H54 (cell line): Measurements from ENCODE around the gene METTL5.

ENCODE experiments used
- DNase-seq: peaks from one replicate; pipeline ENCODE4 v3.0.0; 2011; ENCODE audit warnings: low spot score, mixed read lengths; ENCODE audit not compliant: insufficient read length
- FAIRE-seq: peaks from 3 replicates; lab custom pipeline; 2011; peaks lifted over from hg19 to GRCh38; lab: Jason Lieb, UNC
- POLR2A ChIP-seq: IDR thresholded peaks from 2 replicates; pipeline ENCODE4 v1.6.1; 2011; ENCODE audit warnings: low read depth, mild to moderate bottlenecking, low read length

The METTL5 gene

DNA sequence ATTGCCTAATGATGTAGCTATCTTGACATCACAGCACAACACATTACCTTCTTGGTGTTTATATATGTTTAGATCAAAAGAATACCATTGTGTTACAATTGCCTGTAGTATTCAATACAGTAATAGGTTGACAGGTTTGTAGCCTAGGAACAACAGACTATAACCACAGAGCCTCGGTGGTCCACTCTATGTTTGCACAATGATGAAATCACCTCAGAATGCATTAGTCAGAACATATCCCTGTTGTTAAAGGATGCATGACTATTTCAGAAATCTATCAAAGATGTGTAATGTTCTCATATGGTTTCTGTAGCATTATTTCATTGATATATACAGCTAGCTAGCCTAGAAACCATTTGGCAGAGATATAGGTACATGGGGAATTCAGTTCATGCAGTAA is 8.9 kb downstream of the METTL5 start:
- FAIRE-seq = peak; percentile 98

DNA sequence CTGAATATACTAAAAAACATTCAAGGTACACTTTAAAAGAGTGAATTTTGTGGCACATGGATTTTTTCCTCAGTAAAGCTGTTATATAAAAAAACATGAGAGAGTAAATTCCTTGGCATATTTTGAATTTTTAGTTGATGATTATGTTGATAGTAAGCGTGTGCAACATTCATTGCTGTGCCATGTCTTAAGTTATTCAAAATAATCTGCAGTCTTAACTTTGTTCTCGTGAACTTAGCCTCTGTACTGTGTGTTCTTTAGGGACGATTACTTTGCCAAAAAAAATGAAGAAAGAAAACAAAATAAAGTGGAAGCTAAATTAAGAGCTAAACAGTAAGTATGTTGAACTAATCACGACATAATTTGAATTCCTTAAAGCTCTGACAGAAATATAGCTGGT is 16.5 kb downstream of the METTL5 start:
- FAIRE-seq (no peak), DNase-seq (no peak)
- TF ChIP-seq POLR2A = no peak

More for the DNA sequence above, 8.9 kb downstream of the METTL5 start:
- DNase-seq = peak; percentile 29
- no peak for TF ChIP-seq POLR2A

DNA sequence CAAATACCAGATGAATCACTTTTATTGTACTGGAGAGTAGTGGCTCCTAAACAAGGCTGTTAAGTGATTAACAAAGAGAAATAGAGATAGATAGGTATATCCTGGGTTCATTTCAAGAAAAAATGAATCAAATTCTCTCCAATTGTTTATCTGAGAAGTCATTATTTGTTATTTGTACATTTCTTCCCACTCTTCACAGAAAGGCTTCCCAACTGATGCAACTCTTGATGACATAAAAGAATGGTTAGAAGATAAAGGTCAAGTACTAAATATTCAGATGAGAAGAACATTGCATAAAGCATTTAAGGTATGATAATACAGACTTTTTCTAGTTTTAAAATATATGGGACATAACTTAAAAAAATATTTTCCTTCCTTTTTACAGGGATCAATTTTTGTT is 18.1 kb downstream of the METTL5 start:
- DNase-seq (no peak), FAIRE-seq (no peak)
- no peak for TF ChIP-seq POLR2A

DNA sequence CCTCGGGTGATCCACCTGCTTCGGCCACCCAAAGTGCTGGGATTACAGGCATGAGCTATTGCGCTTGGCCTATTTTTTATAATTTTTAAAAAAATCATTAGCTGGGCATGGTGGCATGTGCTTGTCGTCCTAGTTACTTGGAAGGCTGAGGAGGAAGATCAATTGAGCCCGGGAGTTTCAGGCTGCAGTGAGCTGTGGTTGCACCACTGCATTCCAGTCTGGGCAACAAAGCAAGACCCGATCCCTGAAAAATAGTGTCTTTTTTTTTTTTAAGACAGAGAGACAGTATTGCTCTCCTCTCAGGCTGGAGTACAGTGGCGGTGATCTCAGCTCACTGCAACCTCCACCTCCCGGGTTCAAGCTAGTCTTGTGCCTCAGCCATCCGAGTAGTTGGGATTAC is 21.2 kb downstream of the METTL5 start:
- FAIRE-seq (no peak), DNase-seq (no peak)
- no peak for TF ChIP-seq POLR2A

DNA sequence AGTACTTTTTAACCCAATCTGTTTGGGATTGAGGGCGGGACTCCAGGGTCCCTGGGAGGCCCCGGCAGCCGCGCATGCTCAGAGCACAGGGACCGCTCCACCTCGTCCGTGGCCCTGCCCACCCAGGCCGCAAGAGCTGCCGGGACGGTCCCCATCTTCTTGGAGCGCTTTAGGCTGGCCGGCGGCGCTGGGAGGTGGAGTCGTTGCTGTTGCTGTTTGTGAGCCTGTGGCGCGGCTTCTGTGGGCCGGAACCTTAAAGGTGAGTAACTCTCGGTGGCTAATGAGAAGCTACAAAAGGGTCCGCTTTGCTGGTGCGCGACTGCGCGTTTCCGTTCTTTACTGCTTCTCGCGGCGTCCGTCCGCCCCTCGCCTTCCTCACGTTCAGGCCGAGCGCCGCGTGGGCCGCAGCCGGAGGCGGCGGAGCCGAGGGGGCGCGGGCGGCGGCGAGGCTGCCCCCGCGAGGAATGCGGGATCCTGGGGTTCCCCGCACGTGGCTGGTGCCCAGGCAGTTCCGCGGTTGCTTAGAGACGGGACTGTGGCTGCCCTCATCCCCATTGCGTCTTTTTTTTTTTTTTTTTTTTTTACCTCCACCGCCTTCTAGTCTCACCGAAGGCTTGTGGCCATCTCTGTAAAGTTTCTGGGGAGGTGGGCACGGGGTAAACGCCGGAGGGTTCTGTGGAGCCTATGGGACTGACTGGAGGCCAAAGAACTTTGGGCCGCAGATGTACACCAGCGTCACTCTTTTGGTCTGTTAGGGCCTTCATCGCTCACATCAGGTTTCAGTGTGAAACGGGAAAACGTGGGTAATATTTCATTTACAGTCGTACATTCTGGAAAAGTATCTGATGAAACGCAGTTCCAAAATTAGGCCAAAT is 25.8 kb downstream of the METTL5 start, which contains the start of gene SSB:
TSS of gene SSB (plus strand) at position 154 of the 875 bp plus-strand sequence. CDS start 2,090 bp downstream, outside the sequence.
- FAIRE-seq = peak; percentile 95
- DNase-seq = peak; percentile 88
- TF ChIP-seq POLR2A = peak; percentile 84

DNA sequence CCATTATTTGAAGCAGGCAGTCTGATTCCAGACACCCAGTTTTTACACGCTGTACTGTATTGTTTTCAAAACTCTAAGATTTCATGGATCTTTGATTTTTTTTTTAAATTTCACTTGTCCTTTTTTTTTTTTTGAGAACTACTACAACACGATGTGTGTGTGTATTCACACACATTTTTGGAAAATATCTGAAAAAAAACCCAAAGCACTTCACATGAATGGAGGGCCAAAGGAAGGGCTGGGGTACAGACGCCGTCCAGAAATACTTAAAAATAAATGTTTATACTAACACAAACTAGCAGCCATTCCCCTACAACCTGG is 26.3 kb downstream of the METTL5 start:
- DNase-seq (no peak), FAIRE-seq (no peak)
- no peak for TF ChIP-seq POLR2A

DNA sequence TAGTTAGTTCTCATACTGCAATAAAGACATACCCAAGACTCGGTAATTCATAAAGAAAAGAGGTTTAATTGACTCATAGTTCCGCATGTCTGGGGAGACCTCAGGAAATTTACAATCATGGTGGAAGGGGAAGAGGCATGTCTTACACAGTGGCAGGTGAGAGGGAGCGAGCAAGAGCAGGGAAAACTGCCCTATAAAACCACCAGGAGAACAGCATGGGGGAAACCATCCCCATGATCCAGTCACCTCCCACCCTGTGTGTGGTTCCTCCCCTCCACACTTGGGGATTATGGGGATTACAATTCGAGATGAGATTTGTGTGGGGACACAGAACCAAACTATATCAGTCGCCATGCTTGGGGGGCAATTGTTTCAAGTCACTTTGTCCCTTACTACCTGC is 27.1 kb downstream of the METTL5 start:
- no peak for FAIRE-seq
- TF ChIP-seq POLR2A = no peak
- DNase-seq = no peak

DNA sequence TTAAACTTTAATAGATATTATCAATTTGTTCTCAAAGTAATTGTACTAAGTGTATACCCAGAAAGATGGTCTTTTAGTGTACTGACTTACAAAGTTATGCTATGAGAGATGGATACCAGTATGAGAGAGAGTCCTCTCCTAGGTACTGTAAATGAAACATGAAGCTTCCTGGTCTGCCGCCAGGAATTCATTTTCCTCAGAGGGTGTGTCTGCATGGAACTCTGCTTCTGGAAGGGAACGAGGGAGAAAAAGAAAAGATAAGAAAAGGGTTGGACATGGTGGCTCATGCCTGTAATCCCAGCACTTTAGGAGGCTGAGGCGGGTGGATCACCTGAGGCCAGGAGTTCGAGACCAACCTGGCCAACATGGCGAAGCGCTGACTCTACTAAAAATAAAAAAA is 28.3 kb downstream of the METTL5 start:
- no peak for FAIRE-seq
- TF ChIP-seq POLR2A = no peak

DNA sequence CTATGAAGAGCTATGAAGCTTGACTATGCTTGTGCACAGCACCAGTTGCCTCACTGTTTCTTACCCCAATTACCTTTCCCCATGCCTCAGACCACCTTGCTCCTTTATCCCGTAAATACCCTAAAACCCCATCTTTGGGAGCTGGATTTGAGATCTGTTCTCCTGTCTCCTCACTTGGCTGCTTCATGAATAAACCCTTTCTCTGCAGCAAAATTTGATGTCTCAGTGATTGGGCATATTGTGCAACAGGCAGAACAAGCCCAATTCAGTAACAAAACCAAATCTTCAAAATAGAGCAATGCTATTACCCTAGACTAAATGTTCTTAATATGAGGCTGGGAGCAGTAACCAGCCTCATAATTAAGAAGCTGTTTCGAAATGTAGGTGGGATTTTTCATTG is 29.5 kb downstream of the METTL5 start:
- no peak for TF ChIP-seq POLR2A
- FAIRE-seq (no peak), DNase-seq (no peak)

More for the DNA sequence above, 28.3 kb downstream of the METTL5 start:
- DNase-seq = no peak

DNA sequence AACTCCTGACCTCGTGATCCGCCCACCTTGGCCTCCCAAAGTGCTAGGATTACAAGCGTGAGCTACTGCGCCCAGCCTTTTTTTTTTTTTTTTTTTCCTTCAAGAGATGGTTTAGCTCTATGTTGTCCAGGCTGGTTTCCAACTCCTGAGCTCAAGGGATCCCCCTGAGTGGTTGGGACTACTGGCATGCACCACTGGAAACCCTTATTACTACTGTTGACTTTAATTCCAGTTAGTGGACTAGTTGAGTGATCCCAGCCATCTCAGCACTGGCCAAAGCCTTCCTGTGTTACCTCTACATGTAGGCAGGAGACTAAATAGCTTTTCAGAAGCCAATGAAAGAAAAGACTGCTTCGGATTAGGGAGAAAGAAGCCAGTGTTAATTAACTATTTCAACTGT is 34.1 kb downstream of the METTL5 start:
- DNase-seq (no peak), FAIRE-seq (no peak)
- no peak for TF ChIP-seq POLR2A

DNA sequence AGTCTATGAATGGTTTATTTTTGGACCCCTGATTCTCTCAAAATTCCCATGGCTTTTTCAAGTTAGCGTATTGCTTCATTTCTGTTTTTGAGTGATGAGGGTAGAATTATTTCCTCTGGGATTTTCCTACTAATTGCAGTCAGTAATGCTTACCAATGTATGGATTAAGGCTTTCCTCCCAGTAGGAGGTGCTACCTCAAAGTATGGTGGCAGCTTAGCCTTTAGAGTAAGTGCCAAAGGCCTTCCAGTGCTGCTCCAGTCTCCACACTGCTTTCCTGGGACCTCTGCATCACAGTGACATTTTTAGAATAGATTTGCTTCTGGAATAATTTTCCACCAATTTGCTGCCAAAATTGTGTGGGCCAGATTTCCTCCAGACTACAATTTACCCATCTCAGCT is 42.2 kb downstream of the METTL5 start:
- FAIRE-seq = no peak
- DNase-seq = no peak
- no peak for TF ChIP-seq POLR2A

DNA sequence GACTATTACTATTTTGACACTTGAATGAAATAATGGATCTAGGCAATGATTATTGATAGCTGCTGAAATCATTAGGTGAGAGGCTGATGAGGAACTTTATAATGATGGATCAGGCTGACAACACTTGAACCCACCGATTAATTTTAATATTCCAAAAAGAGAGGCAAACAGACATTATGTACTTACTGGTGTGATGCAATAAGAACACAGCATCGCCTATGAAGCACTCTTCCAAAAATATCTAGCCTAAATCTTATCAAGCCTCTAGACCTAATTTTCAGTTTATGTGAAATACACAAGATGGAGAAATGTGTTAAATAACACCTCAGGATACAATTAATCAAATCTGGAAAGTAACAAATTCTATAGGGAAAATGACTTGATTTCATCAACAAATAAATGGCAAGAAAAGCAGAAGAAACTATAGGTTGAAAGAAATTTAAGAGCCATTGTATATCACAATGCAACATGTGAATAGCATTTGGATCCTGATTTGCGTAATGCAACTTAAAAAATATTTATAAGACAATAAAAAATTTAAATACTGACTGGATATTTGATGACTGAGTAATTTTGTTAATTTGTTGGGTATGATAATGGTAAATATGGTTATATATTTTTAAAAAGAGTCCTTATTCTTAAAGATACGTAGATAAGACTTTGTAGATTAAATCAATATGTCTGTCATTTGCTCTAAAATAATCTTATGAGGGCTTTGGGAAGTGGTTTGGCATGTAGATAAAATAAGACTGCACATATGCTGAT is 43.3 kb downstream of the METTL5 start:
- no peak for TF ChIP-seq POLR2A
- DNase-seq (no peak), FAIRE-seq (no peak)

DNA sequence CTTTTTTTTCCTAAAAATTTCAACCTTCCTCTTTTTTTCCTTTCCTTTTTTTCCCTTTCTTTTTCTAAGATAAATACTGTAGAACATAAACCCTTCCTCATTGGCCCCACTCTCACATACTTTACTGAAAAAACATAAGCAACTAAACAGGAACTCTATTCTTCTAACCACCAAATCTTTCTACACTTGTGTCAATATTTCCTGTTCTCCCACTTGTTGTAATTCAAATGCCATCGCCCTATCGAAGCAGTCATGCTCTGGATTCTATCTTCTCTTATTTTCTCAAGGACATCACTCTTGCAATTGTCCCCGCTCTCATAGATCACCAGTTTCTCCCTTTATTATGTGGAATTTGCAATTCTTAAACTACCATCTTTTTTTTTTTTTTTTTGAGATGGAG is 46.3 kb downstream of the METTL5 start:
- FAIRE-seq (no peak), DNase-seq (no peak)
- no peak for TF ChIP-seq POLR2A

DNA sequence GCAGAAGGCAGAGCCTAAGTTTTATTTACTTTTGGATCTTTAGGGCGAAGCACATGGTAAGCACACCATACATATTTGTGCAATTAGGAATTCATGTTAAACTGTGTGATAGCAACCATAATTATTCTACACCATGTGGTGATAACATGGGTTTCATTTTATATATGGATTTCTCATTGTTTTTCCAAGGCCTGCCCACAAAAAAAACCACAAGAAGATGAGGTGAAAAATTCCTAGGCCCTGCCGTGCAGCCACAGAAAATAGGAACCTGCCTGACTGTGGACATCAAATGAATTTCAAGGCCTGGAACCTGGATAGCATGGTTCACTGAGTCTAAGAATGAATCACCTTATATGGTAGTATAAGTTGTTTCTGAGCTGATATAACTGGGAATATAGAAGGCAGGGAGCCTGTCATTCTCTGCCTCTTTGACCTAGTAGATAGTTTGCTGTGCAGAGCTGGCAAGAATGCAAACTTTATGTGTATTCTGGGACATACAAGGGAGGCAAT is 48.4 kb downstream of the METTL5 start:
- peak; percentile 74 for FAIRE-seq
- DNase-seq = no peak
- no peak for TF ChIP-seq POLR2A

DNA sequence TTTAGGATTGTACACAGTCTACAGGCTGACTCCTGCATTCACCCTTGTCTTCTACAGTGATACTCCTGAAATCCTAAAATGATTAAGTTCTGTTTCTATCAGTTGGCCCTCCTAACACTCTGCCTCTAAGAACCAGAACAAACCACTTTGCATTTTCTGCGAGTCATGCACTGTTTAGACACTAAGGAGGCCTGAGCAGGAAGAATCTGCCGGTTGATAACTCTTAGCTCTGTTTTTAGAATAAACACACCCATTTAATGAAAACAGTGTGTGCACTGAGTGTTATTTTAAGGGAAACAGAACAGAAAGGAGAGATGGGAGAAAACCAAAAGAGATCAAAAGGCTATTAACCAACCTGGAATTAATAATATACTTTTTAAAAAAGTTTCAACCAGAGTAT is 48.9 kb downstream of the METTL5 start:
- DNase-seq (no peak), FAIRE-seq (peak; percentile 67)
- no peak for TF ChIP-seq POLR2A
